Left lung (tissue), 10 donors: ENCODE results near the gene WRAP73. TPM values are rescaled to one million over a fixed set of nuclear protein-coding genes. Genes with fewer than 3 reads are reported as not detected.

Source experiments
- ATAC-seq: fragments of 200-7000 bp; cut with Tn5 transposase; one replicate; pipeline ENCODE4 v1.9.1; 2020; ENCODE audit warnings: moderate library complexity
- DNase-seq, 4 donors: peaks; one replicate each; pipeline ENCODE4 v3.0.0-alpha.2; 2013 to 2020
- H3K27ac ChIP-seq, 2 donors: fragments of 200-600 bp; sonication (generic) in 1 of 2; one replicate each; pipeline versions ENCODE4 v1.5.0 to v1.8.0; 2020 to 2021
- H3K27me3 ChIP-seq, 2 donors: fragments of 200-600 bp; sonication (generic) in 1 of 2; one replicate each; pipeline versions ENCODE4 v1.5.0 to v1.8.0; 2020 to 2021
- H3K36me3 ChIP-seq, 2 donors: fragments of 200-600 bp; sonication (generic) in 1 of 2; one replicate each; pipeline versions ENCODE4 v1.5.0 to v1.8.0; 2020 to 2021
- H3K4me1 ChIP-seq, 2 donors: fragments of 200-600 bp; one replicate each; pipeline ENCODE4 v1.8.0; 2021
- H3K4me3 ChIP-seq, 2 donors: fragments of 200-600 bp; sonication (generic) in 1 of 2; one replicate each; pipeline versions ENCODE4 v1.5.0 to v1.8.0; 2020 to 2021; ENCODE audit warnings: mild to moderate bottlenecking in 1 of 2
- H3K9me3 ChIP-seq, 2 donors: fragments of 200-600 bp; sonication (generic) in 1 of 2; one replicate each; pipeline versions ENCODE4 v1.5.0 to v1.8.0; 2020 to 2021
- CTCF ChIP-seq, 2 donors: fragments of 200-600 bp; sonication (generic) in 1 of 2; IDR thresholded peaks; one replicate each; pipeline versions ENCODE4 v1.5.0 to v1.8.0; 2021; ENCODE audit warnings: antibody characterized with exemption in 2 of 2
- intact Hi-C, 2 donors: fragments of 100-400 bp; cut with DNase I; formaldehyde crosslinking; loops; one replicate each; pipeline versions ENCODE4 v1.11.2 to v1.14.2; 2022
- polyA plus RNA-seq, 6 donors: library from polyadenylated mRNA; unstranded; fragments of 120-200 nt; gene quantifications; one replicate each; pipeline ENCODE4 v1.2.1, GENCODE V29; 2013; ENCODE audit not compliant: insufficient read length in 6 of 6
- total RNA-seq, 2 donors: library from RNA; stranded (reverse); fragmentation: NEBNext Ultra II Directional; extraction: Animal tissue kit (Norgen Biotek cat#: 25700); gene quantifications; one replicate each; pipeline ENCODE4 v1.2.1, GENCODE V29; 2021
- donor health status: DM: no; HTN: yes; CAD: no.
- donor health status: DM: no; HTN: no; CAD: no.

Gene WRAP73
- total and polyA plus RNA-seq, 8 donors: 14.3 to 23.1 (median 16.0) TPM

- no peak overlapping the region for H3K4me3 ChIP-seq
- no peak for DNase-seq
- no peak overlapping the region for H3K27ac ChIP-seq
- ATAC-seq: no peak
- no peak for TF ChIP-seq CTCF (IDR thresholded peaks at IDR 0.05)
- no peaks in the 10 kb centered on the region for H3K36me3 ChIP-seq
- H3K4me1 ChIP-seq: peaks cover 0 to 21% of the 10 kb centered on the region in 2 donors
- intact Hi-C loops: no loop called here
- no peaks in the 10 kb centered on the region for H3K9me3 ChIP-seq
- H3K27me3 ChIP-seq: peaks cover 0 to 33% of the 10 kb centered on the region in 2 donors
Observed at GRCh38 chr1:3683197-3683596, 33.3 kb upstream of the WRAP73 start.

DNA sequence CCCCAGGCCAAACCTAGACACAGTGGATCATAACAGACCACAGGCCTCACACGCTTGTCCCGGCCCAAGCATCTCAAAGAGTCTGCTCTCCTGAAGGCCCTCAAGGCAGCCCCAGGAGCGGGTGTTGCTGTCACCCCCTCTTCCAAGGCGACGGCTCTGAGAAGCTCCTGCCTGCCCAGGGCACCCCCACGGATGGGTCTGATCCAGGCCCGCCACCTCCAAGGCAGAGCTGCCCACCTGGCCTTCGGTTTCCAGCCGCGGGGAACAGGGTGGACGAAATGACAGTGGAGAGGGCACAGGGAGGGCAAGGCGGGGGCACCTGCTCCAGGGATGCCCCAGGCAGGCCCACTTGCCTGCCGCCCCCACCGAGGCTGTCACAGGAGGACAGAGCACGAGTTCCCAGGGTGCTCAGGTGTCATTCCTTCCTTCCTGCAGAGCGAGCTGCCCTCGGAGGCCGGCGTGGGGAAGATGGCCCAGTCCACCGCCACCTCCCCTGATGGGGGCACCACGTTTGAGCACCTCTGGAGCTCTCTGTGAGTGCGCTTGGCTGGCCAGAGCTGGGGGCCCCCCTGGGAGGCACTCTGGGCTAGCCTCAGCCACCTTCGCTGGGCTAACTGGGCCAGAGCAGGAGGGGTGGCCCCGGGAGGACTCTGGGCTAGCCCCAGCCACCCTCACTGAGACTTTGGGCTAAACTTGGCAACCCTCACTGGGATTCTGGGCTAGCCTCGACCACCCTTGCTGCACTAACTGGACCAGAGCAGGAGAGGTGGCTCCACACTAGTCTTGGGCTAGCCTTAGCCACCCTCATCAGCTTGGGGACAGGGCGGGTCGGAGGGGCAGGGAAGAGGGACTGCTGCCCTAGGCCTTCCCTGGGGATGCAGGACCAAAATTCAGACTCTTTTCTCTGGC, 32.2 kb upstream of the WRAP73 start:
- Histone ChIP-seq H3K36me3 (no peaks in the 10 kb centered on the region), H3K4me3 (no peak overlapping the region), H3K27ac (no peak overlapping the region), H3K4me1 (peaks cover 0 to 30% of the 10 kb centered on the region in 2 donors), H3K27me3 (peaks cover 0 to 33% of the 10 kb centered on the region in 2 donors), H3K9me3 (no peaks in the 10 kb centered on the region)
- intact Hi-C loops: no loop called here
- ATAC-seq (no peak), DNase-seq (peak in 1 of 4 donors; percentile 75)
- no peak for TF ChIP-seq CTCF (IDR thresholded peaks at IDR 0.05)

DNA sequence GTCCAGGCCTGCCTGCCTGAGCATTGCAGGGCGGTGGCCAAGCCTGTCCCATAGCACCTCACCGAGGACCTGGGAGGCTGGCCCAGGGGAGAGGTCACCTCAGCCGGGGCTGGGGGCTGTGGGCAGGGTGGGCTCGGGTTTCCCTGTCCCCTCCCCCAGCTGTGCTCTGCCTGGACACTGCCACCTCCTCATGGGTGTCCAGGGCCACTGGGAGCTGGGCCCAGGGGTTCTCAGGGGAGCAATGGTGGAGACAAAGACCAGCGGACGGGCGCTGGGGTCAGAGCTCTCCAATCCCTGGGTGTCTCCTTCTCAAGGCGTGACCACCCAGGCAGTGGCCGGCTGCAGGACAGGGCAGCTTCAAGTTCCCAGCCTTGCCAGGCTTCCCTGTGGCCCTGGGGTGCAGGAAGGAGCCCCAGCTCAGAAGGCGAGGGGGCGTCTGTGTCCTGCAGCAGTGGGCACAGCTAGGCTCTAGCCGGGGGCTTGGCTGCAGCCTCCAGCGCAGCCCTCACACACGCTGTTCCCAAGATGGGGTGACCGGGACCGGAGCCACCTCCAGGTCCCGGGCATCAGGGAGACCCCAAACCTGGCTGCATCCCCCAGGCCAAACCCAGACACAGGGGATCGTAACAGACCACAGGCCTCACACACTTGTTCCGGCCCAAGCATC, 31.5 kb upstream of the WRAP73 start:
- intact Hi-C loops: no loop called here
- Histone ChIP-seq H3K4me3 (no peak overlapping the region), H3K4me1 (peaks cover 0 to 38% of the 10 kb centered on the region in 2 donors), H3K27ac (no peak overlapping the region), H3K9me3 (no peaks in the 10 kb centered on the region), H3K36me3 (no peaks in the 10 kb centered on the region), H3K27me3 (peaks cover 0 to 33% of the 10 kb centered on the region in 2 donors)
- ATAC-seq (no peak), DNase-seq (no peak)
- no peak for TF ChIP-seq CTCF (IDR thresholded peaks at IDR 0.05)

DNA sequence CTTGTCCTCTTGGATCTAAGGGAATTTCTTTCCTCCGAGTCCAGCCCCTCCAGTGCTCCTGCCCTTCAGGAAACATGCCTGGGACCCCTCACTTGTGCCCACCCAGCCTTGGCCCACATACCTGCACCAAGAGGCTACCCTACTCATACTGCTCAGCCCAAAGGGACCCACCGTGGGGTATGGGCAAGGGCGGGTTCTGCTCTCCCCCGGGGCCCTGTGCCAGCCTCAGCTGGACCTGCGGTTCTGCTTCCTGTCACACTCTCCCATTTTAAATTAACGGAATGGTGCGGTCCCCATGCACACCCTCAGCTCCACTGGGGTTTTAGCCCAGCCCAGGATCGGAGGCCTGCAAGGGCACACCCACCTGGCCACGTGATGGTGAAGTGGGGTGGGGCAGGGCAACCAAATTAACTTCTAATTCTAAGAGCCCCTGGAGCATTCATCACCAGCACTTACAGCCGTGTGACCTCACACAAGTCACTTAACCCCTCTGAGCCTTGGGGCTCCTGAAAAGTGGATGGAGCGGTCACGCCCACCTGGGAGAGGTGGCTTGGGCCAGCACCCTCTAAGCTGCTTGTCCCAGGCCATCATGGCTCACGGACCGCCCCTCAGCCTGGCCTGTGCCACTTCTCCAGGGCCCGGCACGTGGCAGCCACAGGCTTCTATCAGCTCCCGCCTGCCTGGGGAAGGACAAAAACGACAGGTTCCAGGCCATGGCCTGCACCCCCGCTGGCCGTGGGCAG, 30.8 kb upstream of the WRAP73 start:
- H3K27me3 ChIP-seq: peaks cover 0 to 33% of the 10 kb centered on the region in 2 donors
- H3K36me3 ChIP-seq: no peaks in the 10 kb centered on the region
- peaks cover 0 to 38% of the 10 kb centered on the region in 2 donors for H3K4me1 ChIP-seq
- no peaks in the 10 kb centered on the region for H3K9me3 ChIP-seq
- peak in 1 of 4 donors; percentile 80 for DNase-seq
- H3K27ac ChIP-seq: no peak overlapping the region
- H3K4me3 ChIP-seq: no peak overlapping the region
- intact Hi-C loops: no loop called here
- peak; percentile 55 for ATAC-seq
- no peak for TF ChIP-seq CTCF (IDR thresholded peaks at IDR 0.05)
